ENCODE data around the gene CRAT. TPM values are rescaled to one million over a fixed set of nuclear protein-coding genes. Genes with fewer than 3 reads are reported as not detected.

The CRAT gene
- total and polyA plus RNA-seq, 11 donors, result 37.0 to 126 (median 65.7) TPM

GRCh38 chr9:129108805-129109536, 1.6 kb downstream of the CRAT start:
- Histone ChIP-seq H3K4me1 (peaks cover 0 to 41% (median 20%) of the 10 kb centered on the region in 12 donors), H3K27ac (peak overlapping the region in 3 of 12 donors; percentile 42 to 100 (median 98)), H3K27me3 (no peaks in the 10 kb centered on the region), H3K4me3 (peak overlapping the region in 6 of 12 donors; percentile 81 to 100 (median 90)), H3K9me3 (no peaks in the 10 kb centered on the region), H3K36me3 (peaks cover 0 to 21% (median 15%) of the 10 kb centered on the region in 9 donors)
- ATAC-seq (no peak), DNase-seq (no peak)
- intact Hi-C loops (cut with DNase I), result no loop called here
- TF ChIP-seq POLR2A (IDR thresholded peaks at IDR 0.05), result no peak
- TF ChIP-seq CTCF (IDR thresholded peaks at IDR 0.05), result no peak
- 66 to 76% (median 73%) methylated on average over 10 of the region's 10 CpGs for WGBS, 4 donors

DNA sequence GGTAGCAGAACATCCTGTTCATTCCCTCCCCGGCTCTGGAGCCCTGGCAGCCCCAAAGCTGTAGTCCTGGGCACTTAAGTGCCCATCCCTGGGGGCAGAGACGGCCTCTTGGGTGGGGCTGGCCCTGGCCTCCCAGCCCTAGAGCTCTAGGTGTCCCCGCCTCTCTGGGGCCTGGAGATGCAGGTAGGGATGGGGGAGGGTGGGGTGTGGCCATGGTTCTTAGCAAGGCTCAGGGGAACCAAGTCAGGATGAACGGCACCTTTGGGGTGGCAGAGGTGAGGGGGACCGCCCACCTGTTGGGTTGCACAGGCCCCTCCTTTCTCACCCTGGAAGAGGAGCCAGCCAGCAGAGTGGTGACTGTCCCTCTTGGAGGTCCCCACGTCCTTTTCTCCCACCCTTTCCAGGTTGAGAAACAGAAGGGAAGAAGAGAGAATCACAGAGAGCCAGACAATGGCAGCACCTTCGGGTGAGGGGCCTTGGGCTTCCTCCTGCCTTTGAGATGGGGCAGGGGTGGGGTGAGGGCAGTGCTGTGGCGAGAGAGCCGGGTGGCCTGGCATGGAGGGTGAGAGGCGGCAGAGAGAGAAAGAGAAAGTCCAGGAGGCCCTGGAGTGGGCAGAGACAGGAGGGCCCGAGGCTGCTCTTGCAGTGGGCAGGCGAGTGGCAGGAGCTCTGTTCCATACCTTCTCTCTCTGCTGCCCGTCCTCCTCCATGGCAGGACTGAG, 2.3 kb downstream of the CRAT start:
- Histone ChIP-seq H3K4me1 (peaks cover 0 to 43% (median 18%) of the 10 kb centered on the region in 12 donors), H3K9me3 (no peaks in the 10 kb centered on the region), H3K4me3 (no peak overlapping the region), H3K27me3 (no peaks in the 10 kb centered on the region), H3K36me3 (peaks cover 0 to 21% (median 15%) of the 10 kb centered on the region in 9 donors), H3K27ac (peak overlapping the region in 1 of 12 donors; percentile 17)
- 87 to 96% (median 94%) methylated on average over 8 to 13 of the region's 13 CpGs for WGBS, 4 donors
- TF ChIP-seq CTCF (IDR thresholded peaks at IDR 0.05) (no peak), POLR2A (IDR thresholded peaks at IDR 0.05) (no peak)
- DNase-seq, result no peak
- ATAC-seq, result no peak
- intact Hi-C loops (cut with DNase I), result no loop called here

GRCh38 chr9:129107651-129108050, 2.9 kb downstream of the CRAT start:
- no peaks in the 10 kb centered on the region for H3K27me3 ChIP-seq
- ATAC-seq, result no peak
- TF ChIP-seq POLR2A (IDR thresholded peaks at IDR 0.05) (no peak), CTCF (IDR thresholded peaks at IDR 0.05) (no peak)
- intact Hi-C loops (cut with DNase I), result no loop called here
- H3K36me3 ChIP-seq, result peaks cover 0 to 21% (median 15%) of the 10 kb centered on the region in 9 donors
- peaks cover 0 to 45% (median 17%) of the 10 kb centered on the region in 12 donors for H3K4me1 ChIP-seq
- no peak for DNase-seq
- no peak overlapping the region for H3K27ac ChIP-seq
- 70 to 91% (median 89%) methylated on average over 5 to 13 of the region's 13 CpGs for WGBS, 4 donors
- no peak overlapping the region for H3K4me3 ChIP-seq
- H3K9me3 ChIP-seq, result no peaks in the 10 kb centered on the region

All from heart left ventricle (tissue), 16 donors.